H1 (cell line): ENCODE data around the gene TTLL9. TPM values are rescaled to one million over a fixed set of nuclear protein-coding genes. Genes with fewer than 3 reads are reported as not detected.

ENCODE experiments used
- CTCF ChIA-PET: fragments of 300-600 bp; sonication (Branson Sonifier 250); formaldehyde crosslinking; loops from one replicate; lab custom pipeline; 2021; ENCODE audit not compliant: partially characterized antibody; lab: Charles Lee
- POLR2A ChIA-PET: fragments of 300-600 bp; sonication (Branson Sonifier 250); formaldehyde crosslinking; loops from one replicate; lab custom pipeline; 2021; ENCODE audit warnings: inconsistent platforms; ENCODE audit not compliant: partially characterized antibody; lab: Charles Lee
- DNase-seq, 2 experiments: peaks; one replicate each; pipeline versions ENCODE4 v3.0.0 to v3.0.0-alpha.2; 2010 to 2022; ENCODE audit warnings: low spot score in 2 of 2, low read depth in 1 of 2, mixed read lengths in 1 of 2
- FAIRE-seq: peaks from 2 replicates; lab custom pipeline; 2011; peaks lifted over from hg19 to GRCh38; lab: Jason Lieb, UNC
- H2AFZ ChIP-seq: 2 replicates; pipeline ENCODE4 v1.8.1; 2012; ENCODE audit warnings: low read length, inconsistent platforms
- H2AK5ac ChIP-seq: 2 replicates; pipeline ENCODE4 v1.6.1; 2013; ENCODE audit warnings: low read depth, low read length
- H2BK120ac ChIP-seq: replicated peaks from 2 replicates; pipeline ENCODE3; 2013; ENCODE audit warnings: low read depth, low read length, inconsistent platforms
- H2BK12ac ChIP-seq: 2 replicates; pipeline ENCODE4 v1.6.1; 2013; ENCODE audit warnings: low read depth, low read length
- H2BK15ac ChIP-seq: 2 replicates; pipeline ENCODE4 v1.6.1; 2013; ENCODE audit warnings: low read length
- H2BK20ac ChIP-seq: 2 replicates; pipeline ENCODE4 v1.6.1; 2013; ENCODE audit warnings: low read length
- H2BK5ac ChIP-seq: 2 replicates; pipeline ENCODE4 v1.6.1; 2013; ENCODE audit warnings: low read depth, low read length
- H3K14ac ChIP-seq: 2 replicates; pipeline ENCODE4 v1.6.1; 2013; ENCODE audit warnings: inconsistent platforms; ENCODE audit not compliant: insufficient read length
- H3K18ac ChIP-seq: 2 replicates; pipeline ENCODE4 v1.6.1; 2013; ENCODE audit warnings: low read length; ENCODE audit errors: extremely low read depth
- H3K23ac ChIP-seq: 2 replicates; pipeline ENCODE4 v1.6.1; 2013; ENCODE audit warnings: inconsistent platforms; ENCODE audit not compliant: insufficient read length
- H3K23me2 ChIP-seq: 2 replicates; pipeline ENCODE4 v1.6.1; 2013; ENCODE audit warnings: low read depth, low read length
- H3K27ac ChIP-seq: 2 replicates; pipeline ENCODE4 v1.6.1; 2011; ENCODE audit warnings: low read depth, low read length, inconsistent platforms
- H3K27me3 ChIP-seq, 4 experiments: replicated peaks in 1 of 4; 1 replicate in 1 of 4; 2 replicates in 3 of 4; pipeline versions ENCODE4 v1.6.1 to v1.8.1; 2011 to 2013; ENCODE audit warnings: low read length in 3 of 4, mild to moderate bottlenecking in 3 of 4, inconsistent platforms in 2 of 4, mixed read lengths in 2 of 4, moderate library complexity in 1 of 4; ENCODE audit not compliant: control insufficient read depth in 3 of 4, insufficient read depth in 3 of 4; ENCODE audit errors: extremely low read depth in 1 of 4
- H3K36me3 ChIP-seq, 4 experiments: 2 replicates each; pipeline versions ENCODE4 v1.6.1 to v1.8.1; 2011 to 2013; ENCODE audit warnings: mild to moderate bottlenecking in 4 of 4, low read length in 3 of 4, moderate library complexity in 2 of 4, control low read depth in 1 of 4, inconsistent platforms in 1 of 4; ENCODE audit not compliant: insufficient read depth in 4 of 4, control insufficient read depth in 2 of 4
- H3K4ac ChIP-seq: replicated peaks from 2 replicates; pipeline ENCODE3; 2013; ENCODE audit warnings: low read length, low read depth, mixed read lengths, inconsistent platforms; ENCODE audit not compliant: insufficient read length
- H3K4me1 ChIP-seq, 4 experiments: replicated peaks in 1 of 4; 1 replicate in 1 of 4; 2 replicates in 3 of 4; pipeline versions ENCODE4 v1.6.1 to v1.8.1; 2011 to 2013; ENCODE audit warnings: low read length in 3 of 4, inconsistent platforms in 2 of 4, mixed read lengths in 1 of 4; ENCODE audit not compliant: insufficient read depth in 4 of 4, control insufficient read depth in 3 of 4
- H3K4me2 ChIP-seq, 2 experiments: 2 replicates each; pipeline versions ENCODE4 v1.6.1 to v1.8.1; 2011 to 2013; ENCODE audit warnings: low read depth in 2 of 2, low read length in 2 of 2, control low read depth in 1 of 2, inconsistent platforms in 1 of 2, mild to moderate bottlenecking in 1 of 2; ENCODE audit not compliant: insufficient read depth in 1 of 2
- H3K4me3 ChIP-seq, 4 experiments: fragments of 200-600, 300-600 bp in 1 of 4; sonication (generic), shearing (Covaris generic), sonication (Bioruptor Twin) in 1 of 4; 2 replicates each; pipeline versions ENCODE4 v1.5.1 to v1.8.1; 2011 to 2016; ENCODE audit warnings: low read length in 4 of 4, low read depth in 3 of 4, control low read depth in 2 of 4, inconsistent platforms in 2 of 4, mild to moderate bottlenecking in 2 of 4, mixed read lengths in 1 of 4, moderate library complexity in 1 of 4; ENCODE audit not compliant: insufficient read depth in 2 of 4; ENCODE audit errors: extremely low read depth in 1 of 4
- H3K56ac ChIP-seq: replicated peaks from 2 replicates; pipeline ENCODE3; 2013; ENCODE audit warnings: low read depth, mild to moderate bottlenecking, mixed read lengths, low read length, inconsistent platforms; ENCODE audit not compliant: insufficient read length
- H3K79me1 ChIP-seq: 2 replicates; pipeline ENCODE4 v1.6.1; 2013; ENCODE audit warnings: low read depth, low read length, control low read depth
- H3K79me2 ChIP-seq, 2 experiments: 2 replicates each; pipeline versions ENCODE4 v1.6.1 to v1.8.1; 2012 to 2013; ENCODE audit warnings: low read length in 2 of 2, mild to moderate bottlenecking in 2 of 2, inconsistent platforms in 1 of 2; ENCODE audit not compliant: insufficient read depth in 2 of 2, control insufficient read depth in 1 of 2
- H3K9ac ChIP-seq, 4 experiments: replicated peaks in 1 of 4; 1 replicate in 1 of 4; 2 replicates in 3 of 4; pipeline versions ENCODE4 v1.6.1 to v1.8.1; 2011 to 2013; ENCODE audit warnings: low read depth in 3 of 4, low read length in 3 of 4, control low read depth in 2 of 4, mild to moderate bottlenecking in 2 of 4, moderate library complexity in 2 of 4, inconsistent platforms in 1 of 4; ENCODE audit errors: extremely low read depth in 1 of 4
- H3K9me3 ChIP-seq, 2 experiments: 2 replicates each; pipeline versions ENCODE4 v1.6.1 to v1.8.1; 2012 to 2013; ENCODE audit warnings: mild to moderate bottlenecking in 2 of 2, moderate library complexity in 2 of 2, control low read depth in 1 of 2, inconsistent platforms in 1 of 2, low read depth in 1 of 2, low read length in 1 of 2, mixed read lengths in 1 of 2; ENCODE audit not compliant: insufficient read depth in 2 of 2
- H4K20me1 ChIP-seq, 2 experiments: replicated peaks in 1 of 2; 2 replicates each; pipeline versions ENCODE3 to v1.8.1; 2011 to 2013; ENCODE audit warnings: inconsistent platforms in 2 of 2, low read length in 2 of 2, mild to moderate bottlenecking in 1 of 2; ENCODE audit not compliant: insufficient read depth in 2 of 2, control insufficient read depth in 1 of 2
- H4K5ac ChIP-seq: 2 replicates; pipeline ENCODE4 v1.6.1; 2013; ENCODE audit warnings: low read length, low read depth, mixed read lengths, inconsistent platforms; ENCODE audit not compliant: insufficient read length
- H4K8ac ChIP-seq: 2 replicates; pipeline ENCODE4 v1.8.0; 2013; ENCODE audit warnings: mild to moderate bottlenecking, moderate library complexity, low read length, inconsistent platforms; ENCODE audit not compliant: insufficient read depth; ENCODE audit errors: extremely low read depth
- H4K91ac ChIP-seq: replicated peaks from 2 replicates; pipeline ENCODE3; 2013; ENCODE audit warnings: low read length, mixed read lengths, inconsistent platforms; ENCODE audit not compliant: insufficient read length
- NANOG ChIP-seq: IDR thresholded peaks from 2 replicates; pipeline ENCODE4 v1.6.1; 2011; ENCODE audit warnings: low read length, low read depth, mild to moderate bottlenecking, inconsistent platforms; ENCODE audit not compliant: insufficient read depth, poor library complexity, severe bottlenecking
- SP2 ChIP-seq: IDR thresholded peaks from 2 replicates; pipeline ENCODE4 v1.6.1; 2012; ENCODE audit warnings: mild to moderate bottlenecking, low read length, inconsistent platforms
- WGBS, 2 experiments: shearing (Covaris generic) in 1 of 2; methylation state at CpG; one replicate each; pipeline versions ENCODE4 v1.1.6 to v1.1.7; 2013 to 2015; ENCODE audit warnings: low lambda C conversion rate in 2 of 2, mixed read lengths in 2 of 2, inconsistent platforms in 1 of 2, low coverage in 1 of 2, missing lambda C conversion rate in 1 of 2; ENCODE audit not compliant: insufficient replicate concordance in 2 of 2, insufficient coverage in 1 of 2, insufficient read length in 1 of 2; ENCODE audit errors: extremely low coverage in 1 of 2, missing lambda C conversion rate in 1 of 2; 5-methylcytosine and 5-hydroxymethylcytosine counted together
- polyA plus RNA-seq, 7 experiments: library from polyadenylated mRNA; depleted of rRNA in 3 of 7; stranded (reverse) in 5 of 7; unstranded in 2 of 7; fragments of >200 nt in 5 of 7; fragments of 200-250 nt in 2 of 7; gene quantifications; 1 replicate in 5 of 7; 2 replicates in 1 of 7; 4 replicates in 1 of 7; pipeline versions ENCODE4 v1.2.1 to v1.2.3, GENCODE V29; 2011 to 2013; ENCODE audit warnings: missing spikeins in 2 of 7, mixed read lengths in 2 of 7
- total RNA-seq: library from RNA; stranded (reverse); fragmentation: NEBNext Ultra II Directional; extraction: Animal tissue kit (Norgen Biotek cat#: 25700); gene quantifications from 2 replicates; pipeline ENCODE4 v1.2.1, GENCODE V29; 2021
- TF ChIP-seq, protein P1 (sequence below), 3 experiments: IDR thresholded peaks; 1 replicate in 2 of 3; 2 replicates in 1 of 3; pipeline versions ENCODE4 v1.5.1 to v1.6.1; 2011; ENCODE audit warnings: low read length in 3 of 3, mild to moderate bottlenecking in 3 of 3, inconsistent platforms in 2 of 3, low read depth in 1 of 3, moderate library complexity in 1 of 3; ENCODE audit not compliant: insufficient read depth in 1 of 3; ENCODE audit errors: control extremely low read depth in 1 of 3
- TF ChIP-seq, protein P2 (sequence below): IDR thresholded peaks from 2 replicates; pipeline ENCODE4 v1.6.1; 2012; ENCODE audit warnings: inconsistent platforms

TTLL9 gene
- total and polyA plus RNA-seq, 2 of the 8 experiments (the other 6 are each of a cell fraction or from before 2014, with no cell fraction given): 0.06 TPM; not detected in 1

GRCh38 chr20:31871618-31871954, 1.2 kb downstream of the TTLL9 start:
- TF ChIP-seq, protein P1, sequence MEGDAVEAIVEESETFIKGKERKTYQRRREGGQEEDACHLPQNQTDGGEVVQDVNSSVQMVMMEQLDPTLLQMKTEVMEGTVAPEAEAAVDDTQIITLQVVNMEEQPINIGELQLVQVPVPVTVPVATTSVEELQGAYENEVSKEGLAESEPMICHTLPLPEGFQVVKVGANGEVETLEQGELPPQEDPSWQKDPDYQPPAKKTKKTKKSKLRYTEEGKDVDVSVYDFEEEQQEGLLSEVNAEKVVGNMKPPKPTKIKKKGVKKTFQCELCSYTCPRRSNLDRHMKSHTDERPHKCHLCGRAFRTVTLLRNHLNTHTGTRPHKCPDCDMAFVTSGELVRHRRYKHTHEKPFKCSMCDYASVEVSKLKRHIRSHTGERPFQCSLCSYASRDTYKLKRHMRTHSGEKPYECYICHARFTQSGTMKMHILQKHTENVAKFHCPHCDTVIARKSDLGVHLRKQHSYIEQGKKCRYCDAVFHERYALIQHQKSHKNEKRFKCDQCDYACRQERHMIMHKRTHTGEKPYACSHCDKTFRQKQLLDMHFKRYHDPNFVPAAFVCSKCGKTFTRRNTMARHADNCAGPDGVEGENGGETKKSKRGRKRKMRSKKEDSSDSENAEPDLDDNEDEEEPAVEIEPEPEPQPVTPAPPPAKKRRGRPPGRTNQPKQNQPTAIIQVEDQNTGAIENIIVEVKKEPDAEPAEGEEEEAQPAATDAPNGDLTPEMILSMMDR (IDR thresholded peaks at IDR 0.05; ENCODE audit: control extremely low read depth in 1 of 3, insufficient read depth in 1 of 3, low read depth in 1 of 3, low read length in 3 of 3): no peak
- TF ChIP-seq SP2 (no peak), NANOG (no peak)
- TF ChIP-seq, protein P2, sequence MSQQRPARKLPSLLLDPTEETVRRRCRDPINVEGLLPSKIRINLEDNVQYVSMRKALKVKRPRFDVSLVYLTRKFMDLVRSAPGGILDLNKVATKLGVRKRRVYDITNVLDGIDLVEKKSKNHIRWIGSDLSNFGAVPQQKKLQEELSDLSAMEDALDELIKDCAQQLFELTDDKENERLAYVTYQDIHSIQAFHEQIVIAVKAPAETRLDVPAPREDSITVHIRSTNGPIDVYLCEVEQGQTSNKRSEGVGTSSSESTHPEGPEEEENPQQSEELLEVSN: no peak
- Histone ChIP-seq H3K36me3 (no peaks in the 10 kb centered on the region), H3K23me2 (peaks cover 9% of the 10 kb centered on the region), H3K9ac (no peak overlapping the region), H3K79me2 (no peaks in the 10 kb centered on the region), H3K27me3 (peaks cover 19 to 33% (median 29%) of the 10 kb centered on the region in 4 experiments), H4K5ac (no peak overlapping the region), H3K79me1 (no peaks in the 10 kb centered on the region), H3K18ac (no peak overlapping the region), H3K23ac (no peak overlapping the region), H3K14ac (no peak overlapping the region), H3K56ac (no peak overlapping the region), H3K4me1 (peaks cover 0 to 12% (median 6%) of the 10 kb centered on the region in 4 experiments; a peak in 6 of 7 replicates), H4K91ac (no peak overlapping the region), H2AFZ (no peak overlapping the region), H3K4me2 (no peak overlapping the region; a peak in 1 of 4 replicates), H4K8ac (no peak overlapping the region), H2BK15ac (no peak overlapping the region), H4K20me1 (peaks cover 0 to 6% of the 10 kb centered on the region in 2 experiments), H3K4me3 (no peak overlapping the region), H2BK20ac (no peak overlapping the region), H3K27ac (no peak overlapping the region), H2AK5ac (no peak overlapping the region), H3K9me3 (no peaks in the 10 kb centered on the region), H2BK120ac (no peak overlapping the region), H2BK5ac (no peak overlapping the region), H2BK12ac (no peak overlapping the region), H3K4ac (no peak overlapping the region)
- 90% methylated on average over 1 of the region's 1 CpG; no CpG with 5 or more reads in 1 of the 2 experiments for WGBS, 2 experiments
- no peak for FAIRE-seq
- POLR2A ChIA-PET: interaction anchor here (0.7 to 1.2 kb wide), 2 partner anchors 97 to 147 kb away, joined by 3 to 4 read pairs; partner anchors contain the start of gene XKR7
- DNase-seq: no peak
- CTCF ChIA-PET: interaction anchor here (0.7 to 5.5 kb wide), 13 partner anchors 8 to 215 kb away, joined by 3 to 32 read pairs (median 5); no protein-coding TSS in a partner anchor
